CD4-positive, alpha-beta T cell treated with Interleukin-6 at 100 ng/mL for 8 hours (primary cell): ENCODE data around the gene HHATL.

ENCODE experiments used
- DNase-seq: peaks from one replicate; pipeline ENCODE4 v3.0.0-alpha.2; 2020; ENCODE audit warnings: mixed read lengths, low spot score

HHATL gene

DNA sequence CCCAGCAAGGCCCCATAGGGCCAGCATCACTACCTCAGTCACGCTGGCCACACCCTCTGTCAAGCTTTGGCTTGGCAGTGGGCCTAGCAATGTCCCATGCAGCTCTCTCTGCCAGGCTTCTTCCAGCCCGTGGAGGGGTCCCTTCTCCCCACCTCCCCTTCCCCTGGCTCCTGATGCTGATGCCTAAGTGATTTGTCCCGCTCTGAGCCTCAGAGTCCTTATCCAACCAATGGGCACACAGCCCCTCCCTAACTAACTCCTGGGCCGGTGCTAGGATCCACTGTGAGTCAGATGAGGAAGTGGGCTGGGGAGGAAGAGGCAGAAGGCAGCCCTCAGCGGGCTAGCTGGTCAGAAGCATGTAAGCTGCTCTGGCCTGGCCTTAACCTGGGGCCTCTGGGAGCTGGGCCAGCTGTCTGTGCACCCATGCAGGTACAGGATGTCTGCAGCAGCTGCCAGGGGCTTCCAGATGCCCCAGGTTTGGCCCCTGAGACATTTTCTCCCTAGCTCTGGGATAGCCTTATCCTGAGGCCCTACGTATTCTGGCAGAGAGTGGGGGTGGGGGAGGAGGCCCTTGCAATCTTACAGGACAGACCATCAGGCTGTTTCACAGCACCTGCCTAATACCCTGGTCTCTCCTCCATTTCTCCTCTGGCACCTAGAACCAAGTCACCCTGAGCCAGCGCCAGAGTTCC lies 49.8 kb downstream of the HHATL start:
- DNase-seq, result no peak

DNA sequence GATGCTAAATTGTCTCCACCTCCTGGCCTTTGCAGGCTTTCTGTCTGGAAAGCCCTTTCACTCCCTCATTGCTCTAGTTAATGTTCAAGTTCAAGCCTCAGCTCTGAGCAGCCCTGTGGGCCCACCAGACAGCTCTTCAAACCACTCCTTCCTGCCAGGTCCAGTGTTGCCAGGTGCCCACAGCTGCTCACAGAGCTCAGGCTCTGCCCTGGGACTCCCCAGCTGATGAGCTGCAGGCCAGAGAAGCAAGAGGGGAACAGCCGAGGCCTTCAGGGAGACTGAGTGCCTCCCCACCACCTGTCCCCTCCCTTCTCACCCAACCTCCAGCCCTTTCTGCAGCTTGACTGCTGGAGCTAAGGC lies 50.4 kb downstream of the HHATL start:
- DNase-seq, result no peak

DNA sequence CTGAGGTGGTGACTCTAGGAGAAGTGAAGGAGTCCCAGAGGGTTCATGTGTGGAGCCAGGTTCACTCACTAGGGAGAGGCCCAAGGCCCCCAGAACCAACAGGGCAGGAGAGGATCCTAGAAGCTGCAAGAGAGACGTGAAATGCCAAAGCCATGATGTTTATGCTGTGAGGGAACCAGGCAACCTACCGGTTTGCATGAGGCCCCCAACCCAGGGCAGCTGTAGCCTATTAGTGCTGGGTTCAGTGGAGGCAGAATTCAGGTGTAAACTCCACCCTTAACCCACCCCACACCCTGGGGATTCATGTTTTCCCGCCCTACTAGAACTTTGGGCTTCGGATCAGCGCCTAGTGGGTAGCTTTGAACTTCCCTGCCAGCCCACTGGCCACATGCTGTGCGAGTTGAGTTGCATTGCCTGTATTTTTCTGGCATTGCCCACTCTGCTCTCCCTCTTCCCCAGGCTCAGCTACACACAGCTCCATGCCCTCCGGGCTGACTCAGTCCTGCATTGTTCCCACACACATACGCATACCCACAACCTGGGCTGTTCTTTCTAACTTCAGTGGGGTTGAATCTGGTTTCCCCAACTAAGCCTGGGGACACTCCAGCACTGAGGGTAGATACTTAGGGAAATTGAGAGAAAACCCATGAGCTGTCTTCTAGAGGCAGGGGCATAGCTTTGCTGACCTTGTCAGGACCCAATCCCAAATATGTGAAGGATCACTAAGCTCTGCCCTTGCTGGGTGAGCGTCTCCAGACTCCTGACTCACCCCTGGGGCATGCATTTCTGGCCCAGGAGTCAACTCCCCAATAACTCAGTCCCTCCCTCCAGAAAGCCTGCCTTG lies 51.1 kb downstream of the HHATL start:
- no peak for DNase-seq

DNA sequence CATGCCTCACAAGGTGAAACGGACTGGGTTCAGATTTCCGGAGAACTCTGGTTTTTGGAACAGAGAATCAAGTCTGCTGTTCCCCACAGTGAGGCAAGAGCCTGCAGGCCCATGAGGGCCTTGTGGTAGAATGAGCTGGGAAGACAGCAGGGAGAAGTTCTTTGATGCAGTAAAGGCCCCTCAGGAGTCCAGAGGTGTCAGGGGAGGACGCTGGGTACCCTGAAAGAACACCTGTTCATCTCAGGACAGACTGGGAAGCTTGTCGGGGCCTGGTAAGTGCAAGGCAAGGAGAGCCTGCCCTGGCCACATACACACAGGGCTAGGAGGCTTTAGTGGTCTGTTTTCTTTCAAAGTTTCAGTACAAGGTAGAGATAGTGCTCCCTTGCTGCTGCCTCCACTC lies 52.8 kb downstream of the HHATL start:
- DNase-seq, result no peak

DNA sequence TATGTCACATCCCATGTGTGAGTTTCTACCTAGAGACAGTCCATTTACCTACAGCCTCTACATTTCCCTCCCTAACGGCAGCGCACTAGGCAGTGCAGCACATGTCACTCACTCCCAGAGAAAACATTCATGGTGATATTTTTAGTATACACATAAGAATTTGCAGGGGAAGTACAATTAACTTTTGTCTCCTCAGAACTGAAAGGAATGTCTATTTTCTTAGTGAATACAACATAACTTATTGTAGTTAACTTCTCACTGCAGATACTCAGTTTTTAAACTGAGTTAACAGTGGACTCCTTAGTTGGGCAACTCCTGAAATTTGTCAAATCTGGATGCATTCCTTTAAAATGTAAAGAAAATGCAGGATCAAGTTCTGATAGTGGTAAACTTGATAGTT lies 53.6 kb downstream of the HHATL start:
- DNase-seq, result no peak

DNA sequence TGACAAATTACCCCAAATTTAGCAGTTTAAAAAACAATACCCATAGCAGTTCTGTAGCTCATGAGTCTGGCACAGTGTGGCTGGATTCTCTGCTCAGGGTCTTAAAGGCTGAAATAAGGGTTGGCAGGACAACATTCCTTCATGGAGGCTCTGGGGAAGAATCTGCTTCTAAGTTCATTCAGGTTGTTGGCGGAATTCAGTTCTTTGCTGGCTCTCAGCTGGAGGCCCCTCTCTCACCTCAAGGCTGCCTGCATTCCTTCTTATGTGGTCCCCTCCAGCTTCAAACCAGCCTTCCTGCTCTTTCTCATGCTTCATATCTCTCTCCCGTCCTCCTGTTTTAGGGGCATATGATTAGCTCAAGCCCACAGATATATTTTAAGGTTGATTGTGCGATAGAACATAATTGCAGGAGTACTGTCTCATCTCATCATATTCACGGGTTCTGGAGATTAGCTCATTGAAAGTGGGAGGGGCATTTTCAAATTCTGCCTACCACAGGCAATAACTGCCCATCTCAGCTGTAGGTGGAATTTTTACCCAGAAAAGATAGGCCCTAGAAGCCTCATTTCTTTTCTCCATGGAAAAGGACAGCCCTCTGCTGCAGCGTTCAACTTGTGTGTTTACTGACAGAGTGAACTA lies 54.7 kb downstream of the HHATL start:
- no peak for DNase-seq
